SK-N-SH (cell line): ENCODE results near the gene PLRG1. TPM values are rescaled to one million over a fixed set of nuclear protein-coding genes. Genes with fewer than 3 reads are reported as not detected.
A peak's percentile ranks its signal among the peaks of the same experiment; 100 is the strongest.

Source experiments
- CTCF ChIA-PET: fragments of 300-600, 350-600 bp; formaldehyde crosslinking; extraction: SDS; loops from one replicate; lab custom pipeline; 2021; lab: Yijun Ruan, JAX
- POLR2A ChIA-PET: fragments of 350-600 bp; sonication (Branson Sonifier 250); formaldehyde crosslinking; extraction: SDS; loops from one replicate; lab custom pipeline; 2020; ENCODE audit warnings: antibody characterized with exemption, inconsistent platforms; lab: Yijun Ruan, JAX
- DNase-seq: peaks from one replicate; pipeline ENCODE4 v3.0.0; 2012
- H2AFZ ChIP-seq: fragments of 200-600 bp; sonication (generic); 2 replicates; pipeline ENCODE4 v1.8.1; 2016; ENCODE audit warnings: antibody characterized with exemption, mild to moderate bottlenecking, low read depth
- H3F3A ChIP-seq: fragments of 200-600 bp; sonication (generic); replicated peaks from 2 replicates; pipeline ENCODE3; 2016; ENCODE audit warnings: antibody characterized with exemption, mild to moderate bottlenecking; ENCODE audit not compliant: insufficient read depth
- H3K27ac ChIP-seq, 2 experiments: fragments of 200-500 bp in 1 of 2; fragments of 200-600 bp in 1 of 2; sonication (Bioruptor generic) in 1 of 2; sonication (generic), shearing (Covaris generic) in 1 of 2; 2 replicates each; pipeline versions ENCODE4 v1.5.1 to v1.6.1; 2014 to 2016; ENCODE audit warnings: low read depth in 2 of 2, inconsistent platforms in 1 of 2, low read length in 1 of 2, mild to moderate bottlenecking in 1 of 2, mixed read lengths in 1 of 2
- H3K27me3 ChIP-seq: fragments of 200-600 bp; sonication (generic), shearing (Covaris generic); 2 replicates; pipeline ENCODE4 v1.6.1; 2016; ENCODE audit warnings: mixed run types; ENCODE audit not compliant: insufficient read depth
- H3K36me3 ChIP-seq, 2 experiments: fragments of 200-500 bp in 1 of 2; fragments of 200-600 bp in 1 of 2; sonication (Bioruptor generic) in 1 of 2; sonication (generic) in 1 of 2; replicated peaks in 1 of 2; 2 replicates each; pipeline versions ENCODE3 to v1.5.1; 2014 to 2016; ENCODE audit warnings: low read length in 1 of 2, mild to moderate bottlenecking in 1 of 2; ENCODE audit not compliant: insufficient read depth in 2 of 2, control insufficient read depth in 1 of 2
- H3K4me1 ChIP-seq, 2 experiments: fragments of 200-500 bp in 1 of 2; fragments of 200-600 bp in 1 of 2; sonication (Bioruptor generic) in 1 of 2; sonication (generic), shearing (Covaris generic) in 1 of 2; 2 replicates each; pipeline versions ENCODE4 v1.5.1 to v1.6.1; 2014 to 2016; ENCODE audit warnings: low read depth in 1 of 2, low read length in 1 of 2, mixed run types in 1 of 2; ENCODE audit not compliant: insufficient read depth in 2 of 2, control insufficient read depth in 1 of 2
- H3K4me2 ChIP-seq: fragments of 200-600 bp; sonication (generic), shearing (Covaris generic); 2 replicates; pipeline ENCODE4 v1.6.1; 2017; ENCODE audit warnings: mixed run types
- H3K4me3 ChIP-seq, 2 experiments: fragments of 200-500 bp in 1 of 2; fragments of 200-600 bp in 1 of 2; sonication (Bioruptor generic) in 1 of 2; sonication (generic), shearing (Covaris generic) in 1 of 2; 2 replicates each; pipeline versions ENCODE4 v1.5.1 to v1.8.1; 2014 to 2016; ENCODE audit warnings: low read depth in 2 of 2, inconsistent platforms in 1 of 2, low read length in 1 of 2, mild to moderate bottlenecking in 1 of 2, mixed read lengths in 1 of 2, moderate library complexity in 1 of 2
- H3K79me2 ChIP-seq: fragments of 200-600 bp; sonication (generic); 2 replicates; pipeline ENCODE4 v1.8.1; 2017; ENCODE audit warnings: mild to moderate bottlenecking; ENCODE audit not compliant: insufficient read depth
- H3K9ac ChIP-seq: fragments of 200-600 bp; sonication (generic); 2 replicates; pipeline ENCODE4 v1.6.1; 2017; ENCODE audit warnings: mixed run types
- H3K9me2 ChIP-seq: fragments of 200-600 bp; sonication (generic); 2 replicates; pipeline ENCODE4 v1.6.1; 2017; ENCODE audit warnings: mixed run types
- H3K9me3 ChIP-seq: fragments of 200-600 bp; sonication (generic); 2 replicates; pipeline ENCODE4 v1.6.1; 2017; ENCODE audit warnings: mixed run types, mild to moderate bottlenecking, moderate library complexity
- H4K20me1 ChIP-seq: fragments of 200-600 bp; sonication (generic); 2 replicates; pipeline ENCODE4 v1.6.1; 2017; ENCODE audit warnings: mild to moderate bottlenecking, mixed run types; ENCODE audit not compliant: insufficient read depth
- CHD2 ChIP-seq: fragments of 150-350 bp; IDR thresholded peaks from 2 replicates; pipeline ENCODE4 v1.6.1; 2018; ENCODE audit warnings: low read length; ENCODE audit not compliant: partially characterized antibody
- ELF1 ChIP-seq: IDR thresholded peaks from 2 replicates; pipeline ENCODE4 v1.4.0; 2012
- EP300 ChIP-seq, 2 experiments: IDR thresholded peaks; 2 replicates each; pipeline versions ENCODE4 v1.4.0 to v1.6.1; 2012; ENCODE audit warnings: borderline replicate concordance in 1 of 2, low read depth in 1 of 2, low read length in 1 of 2
- EZH2phosphoT487 ChIP-seq: fragments of 200-600 bp; sonication (generic); IDR thresholded peaks from 2 replicates; pipeline ENCODE4 v1.6.1; 2017; ENCODE audit warnings: low read depth, mixed run types, mild to moderate bottlenecking, antibody characterized with exemption, moderate library complexity, borderline replicate concordance
- FOXJ3 ChIP-seq: sonication (generic); formaldehyde crosslinking; IDR thresholded peaks from 2 replicates; pipeline ENCODE4 v1.5.1; 2020; ENCODE audit warnings: mild to moderate bottlenecking, missing genetic modification reagents
- FOXM1 ChIP-seq: IDR thresholded peaks from 2 replicates; pipeline ENCODE4 v1.4.0; 2012; ENCODE audit warnings: low read depth, mild to moderate bottlenecking
- IRF3 ChIP-seq: fragments of 150-350 bp; IDR thresholded peaks from 2 replicates; pipeline ENCODE4 v1.6.1; 2016; ENCODE audit warnings: mild to moderate bottlenecking, low read depth, low read length
- JUND ChIP-seq: IDR thresholded peaks from 2 replicates; pipeline ENCODE4 v1.4.0; 2012
- MXI1 ChIP-seq: IDR thresholded peaks from 2 replicates; pipeline ENCODE4 v1.6.1; 2012; ENCODE audit warnings: mild to moderate bottlenecking, low read depth, low read length, improper control_type of control experiment
- NFIC ChIP-seq: IDR thresholded peaks from 2 replicates; pipeline ENCODE4 v1.4.0; 2012; ENCODE audit warnings: borderline replicate concordance
- POLR2AphosphoS5 ChIP-seq: IDR thresholded peaks from 2 replicates; pipeline ENCODE4 v1.6.1; 2012; ENCODE audit warnings: low read depth, low read length
- RCOR1 ChIP-seq: fragments of 150-350 bp; IDR thresholded peaks from 2 replicates; pipeline ENCODE4 v1.6.1; 2017; ENCODE audit warnings: antibody characterized with exemption, low read length
- RXRA ChIP-seq: IDR thresholded peaks from 2 replicates; pipeline ENCODE4 v1.4.0; 2012; ENCODE audit warnings: low read depth, mild to moderate bottlenecking, borderline replicate concordance
- SIN3A ChIP-seq: IDR thresholded peaks from 2 replicates; pipeline ENCODE4 v1.6.1; 2012; ENCODE audit warnings: low read depth, mild to moderate bottlenecking, low read length, moderate library complexity, borderline replicate concordance
- SMC3 ChIP-seq: IDR thresholded peaks from 2 replicates; pipeline ENCODE4 v1.6.1; 2012; ENCODE audit warnings: low read depth, low read length, improper control_type of control experiment
- TCF12 ChIP-seq: IDR thresholded peaks from 2 replicates; pipeline ENCODE4 v1.4.0; 2012
- WGBS: methylation state at CpG from one replicate; pipeline ENCODE4 v1.1.6; 2017; ENCODE audit warnings: low lambda C conversion rate; 5-methylcytosine and 5-hydroxymethylcytosine counted together
- polyA plus RNA-seq, 3 experiments: library from polyadenylated mRNA; depleted of rRNA; stranded (reverse); fragments of >200 nt; gene quantifications; 2 replicates each; pipeline ENCODE4 v1.2.3, GENCODE V29; 2012
- TF ChIP-seq, protein P1 (sequence below): IDR thresholded peaks from 2 replicates; pipeline ENCODE4 v1.4.0; 2012; ENCODE audit warnings: low read depth
- TF ChIP-seq, protein P2 (sequence below): fragments of 150-350 bp; IDR thresholded peaks from 2 replicates; pipeline ENCODE4 v1.6.1; 2017; ENCODE audit warnings: antibody characterized with exemption, low read length, low read depth, borderline replicate concordance

PLRG1 gene
- polyA plus RNA-seq, 1 of the 3 experiments (the other 2 are of a cell fraction) = 64.8 TPM

GRCh38 chr4:154492288-154492687, 57.9 kb downstream of the PLRG1 start (continued):
- no peak for TF ChIP-seq MXI1
- TF ChIP-seq, protein P1, sequence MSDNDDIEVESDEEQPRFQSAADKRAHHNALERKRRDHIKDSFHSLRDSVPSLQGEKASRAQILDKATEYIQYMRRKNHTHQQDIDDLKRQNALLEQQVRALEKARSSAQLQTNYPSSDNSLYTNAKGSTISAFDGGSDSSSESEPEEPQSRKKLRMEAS = no peak

- Histone ChIP-seq H4K20me1 (no peaks in the 10 kb centered on the region), H3K27me3 (peaks cover 30% of the 10 kb centered on the region; the same call in 1 of the 2 replicates), H3K36me3 (no peaks in the 10 kb centered on the region), H3K79me2 (no peaks in the 10 kb centered on the region), H3K27ac (no peak within 1 kb of the TSS), H3F3A (no peaks in the 10 kb centered on the region), H3K9me2 (no peaks in the 10 kb centered on the region), H3K4me3 (peak within 1 kb of the TSS in 1 of 2 experiments; percentile 23; a peak in 1 of 4 replicates), H3K9ac (no peak within 1 kb of the TSS), H3K4me1 (no peaks in the 10 kb centered on the region), H3K9me3 (no peaks in the 10 kb centered on the region), H2AFZ (peak within 1 kb of the TSS; percentile 51; the same call in 1 of the 2 replicates), H3K4me2 (peak within 1 kb of the TSS; percentile 62; the same call in 1 of the 2 replicates)
- 1% methylated on average over 18 of the region's 53 CpGs for WGBS
- ChIA-PET CTCF (interaction anchor here (0.6 to 2.3 kb wide), 3 partner anchors 16 to 764 kb away, joined by 3 to 10 read pairs (median 3); no protein-coding TSS in a partner anchor), POLR2A (no interaction called here)
- TF ChIP-seq FOXM1 (no peak), EZH2phosphoT487 (no peak), ELF1 (no peak), NFIC (0 out of 2 replicates have a peak, but pooled peaks have one; percentile 23), RXRA (no peak)
- DNase-seq = peak; percentile 55
Measured at GRCh38 chr4:154491341-154492271, 58.6 kb downstream of the PLRG1 start, which contains the start of gene DCHS2. TSS of gene DCHS2 (minus strand) at chr4:154491799. CDS start at chr4:154491355, 444 bp downstream.

GRCh38 chr4:154490583-154491340, 59.4 kb downstream of the PLRG1 start:
- 29% methylated on average over 16 of the region's 76 CpGs for WGBS
- peak overlapping the region; percentile 51; the same call in 1 of the 2 replicates for H2AFZ ChIP-seq
- no peaks in the 10 kb centered on the region for H3K4me1 ChIP-seq
- no peaks in the 10 kb centered on the region for H3K9me2 ChIP-seq
- H3K9me3 ChIP-seq = no peaks in the 10 kb centered on the region
- peak overlapping the region in 1 of 2 experiments; percentile 23; a peak in 1 of 4 replicates for H3K4me3 ChIP-seq
- no peaks in the 10 kb centered on the region for H4K20me1 ChIP-seq
- no peak for TF ChIP-seq CHD2
- TF ChIP-seq NFIC = no peak
- no peak for TF ChIP-seq SIN3A
- no peak for TF ChIP-seq JUND
- no peak for TF ChIP-seq POLR2AphosphoS5
- no peak for TF ChIP-seq RCOR1
- TF ChIP-seq FOXJ3 (CRISPR knock-in tag) = no peak
- TF ChIP-seq, protein P2, sequence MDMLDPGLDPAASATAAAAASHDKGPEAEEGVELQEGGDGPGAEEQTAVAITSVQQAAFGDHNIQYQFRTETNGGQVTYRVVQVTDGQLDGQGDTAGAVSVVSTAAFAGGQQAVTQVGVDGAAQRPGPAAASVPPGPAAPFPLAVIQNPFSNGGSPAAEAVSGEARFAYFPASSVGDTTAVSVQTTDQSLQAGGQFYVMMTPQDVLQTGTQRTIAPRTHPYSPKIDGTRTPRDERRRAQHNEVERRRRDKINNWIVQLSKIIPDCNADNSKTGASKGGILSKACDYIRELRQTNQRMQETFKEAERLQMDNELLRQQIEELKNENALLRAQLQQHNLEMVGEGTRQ = no peak
- TF ChIP-seq ELF1 = no peak
- TF ChIP-seq TCF12 = no peak
- TF ChIP-seq SMC3 = no peak
- TF ChIP-seq EZH2phosphoT487 = no peak
- no peak for TF ChIP-seq EP300 (IDR thresholded peaks at IDR 0.05; ENCODE audit: borderline replicate concordance in 1 of 2, low read depth in 1 of 2, low read length in 1 of 2)
- TF ChIP-seq IRF3 = no peak
- no peak for TF ChIP-seq RXRA
- TF ChIP-seq, all 33 proteins: peak for 0
- Histone ChIP-seq H3K4me2 (peak overlapping the region; percentile 62; the same call in 1 of the 2 replicates), H3K9ac (no peak overlapping the region), H3K27ac (no peak overlapping the region), H3K36me3 (no peaks in the 10 kb centered on the region), H3K27me3 (peaks cover 24% of the 10 kb centered on the region; the same call in 1 of the 2 replicates), H3F3A (no peaks in the 10 kb centered on the region), H3K79me2 (no peaks in the 10 kb centered on the region)
- ChIA-PET POLR2A (no interaction called here), CTCF (interaction anchor here (0.6 to 2.3 kb wide), 3 partner anchors 16 to 763 kb away, joined by 3 to 10 read pairs (median 3); no protein-coding TSS in a partner anchor)
- peak; percentile 41 for DNase-seq
